GM21825 (cell line): ENCODE data around the gene CYTH3.
"Not testable (repeated sequence)": the region's sequence is repeated elsewhere in the genome, so short reads cannot be mapped to it uniquely, and the experiment has no call there.

ENCODE experiments used
- ATAC-seq: cut with Tn5 transposase; IDR thresholded peaks from one replicate; pipeline ENCODE4 v1.9.1; 2021; ENCODE audit warnings: mild to moderate bottlenecking, moderate library complexity; ENCODE audit not compliant: unreplicated experiment

CYTH3 gene

GRCh38 chr7:6283391-6284054 is 11.1 kb upstream of the CYTH3 start:
- ATAC-seq, result not testable (repeated sequence)

DNA sequence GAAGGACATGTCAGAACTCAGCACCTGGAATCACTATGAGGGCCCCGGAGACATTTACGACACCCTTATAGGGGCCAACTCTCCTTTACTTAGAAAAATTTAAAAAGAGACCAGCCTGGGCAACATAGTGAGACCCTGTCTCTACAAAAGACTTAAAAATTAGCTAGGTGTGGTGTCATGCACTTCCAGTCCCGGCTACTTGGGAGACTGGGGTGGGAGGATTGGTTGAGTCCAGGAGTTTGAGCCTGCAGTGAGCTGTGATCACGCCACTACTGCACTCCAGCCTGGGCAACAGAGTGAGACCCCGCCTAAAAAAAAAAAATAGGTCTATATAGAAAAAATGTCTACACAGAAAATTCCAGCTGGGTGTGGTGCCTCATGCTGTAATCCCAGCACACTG is 7.5 kb upstream of the CYTH3 start:
- no peak for ATAC-seq

DNA sequence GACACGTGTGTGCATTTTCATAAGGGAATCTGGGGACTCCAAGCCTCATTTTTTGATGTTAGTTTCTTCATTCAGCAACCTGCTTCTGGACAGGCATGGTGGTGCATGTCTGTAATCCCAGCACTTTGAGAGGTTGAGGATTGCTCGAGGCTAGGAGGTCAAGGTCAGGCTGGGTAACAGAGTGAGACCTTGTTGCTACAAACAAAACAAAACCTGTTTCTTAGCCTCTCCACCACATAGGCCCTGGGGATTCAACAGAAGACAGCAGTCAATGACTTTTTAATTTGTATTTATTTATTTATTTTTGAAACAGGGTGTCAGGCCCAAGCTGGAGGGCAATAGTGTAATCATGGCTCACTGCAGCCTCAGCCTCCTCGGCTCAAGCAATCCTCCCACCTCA is 6.9 kb upstream of the CYTH3 start:
- no peak for ATAC-seq

- no peak for ATAC-seq
Observed at GRCh38 chr7:6278749-6279310, 6.4 kb upstream of the CYTH3 start.

DNA sequence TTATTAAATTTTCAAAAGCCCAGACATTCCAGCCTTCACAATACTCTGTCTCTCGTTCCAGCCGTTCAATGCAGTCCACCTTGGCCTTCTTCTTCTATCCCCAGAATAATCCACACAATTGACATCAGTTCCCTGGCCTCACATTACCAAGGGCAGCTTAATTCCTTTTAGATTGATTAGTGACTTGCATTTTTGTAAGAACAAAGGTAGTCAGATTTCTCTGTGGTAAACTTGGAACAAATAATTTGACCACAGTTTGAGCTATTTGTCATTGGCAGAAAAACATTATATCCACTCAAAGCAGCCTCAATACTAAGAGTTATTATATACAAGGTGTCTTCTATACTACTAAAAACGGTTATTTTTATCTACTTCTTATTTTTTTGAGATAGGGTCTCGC is 5.1 kb upstream of the CYTH3 start:
- no peak for ATAC-seq

DNA sequence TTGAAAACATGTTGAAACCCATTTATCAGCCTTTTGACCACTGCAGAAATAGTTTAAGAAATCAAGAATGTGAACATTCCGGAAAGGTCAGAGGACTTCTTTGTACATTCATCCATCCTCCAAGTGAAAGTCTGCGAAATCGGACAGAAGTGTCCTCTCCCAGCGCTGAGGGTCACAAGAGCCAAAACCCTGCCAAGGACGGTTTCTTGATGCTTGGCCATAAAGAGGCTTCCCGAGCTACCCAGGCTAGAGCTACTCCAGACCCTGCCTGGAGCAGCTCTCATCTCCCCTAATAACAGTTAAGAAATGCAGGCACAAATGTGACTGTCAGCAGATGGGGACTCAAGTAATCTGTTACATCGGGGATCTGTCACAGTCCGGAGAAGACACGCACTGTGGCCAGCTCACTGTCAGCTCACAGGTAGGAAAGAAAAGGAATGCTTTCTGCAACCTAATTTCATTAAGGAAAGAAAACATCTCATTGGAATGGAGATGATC is 4.5 kb upstream of the CYTH3 start:
- no peak for ATAC-seq

DNA sequence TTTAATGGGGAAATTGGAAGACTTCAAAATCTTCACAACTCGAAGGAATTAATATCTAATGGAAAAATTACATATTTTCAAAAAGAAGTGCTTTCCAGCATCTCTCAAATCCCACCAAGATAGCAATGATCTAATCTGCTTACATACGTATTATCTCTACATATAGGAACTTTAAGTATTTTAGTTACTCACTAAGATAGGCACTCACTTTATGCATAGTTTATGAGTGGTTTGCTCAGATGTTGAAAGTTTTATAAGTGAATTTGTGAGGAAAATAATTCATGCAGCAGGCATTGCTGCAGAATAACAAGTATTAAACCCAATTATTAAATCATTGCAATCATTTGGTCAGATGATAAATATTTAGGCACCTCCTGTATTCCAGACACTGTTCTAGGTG is 2.3 kb upstream of the CYTH3 start:
- no peak for ATAC-seq

- no peak for ATAC-seq
Observed at GRCh38 chr7:6273917-6274630, 1.6 kb upstream of the CYTH3 start.

DNA sequence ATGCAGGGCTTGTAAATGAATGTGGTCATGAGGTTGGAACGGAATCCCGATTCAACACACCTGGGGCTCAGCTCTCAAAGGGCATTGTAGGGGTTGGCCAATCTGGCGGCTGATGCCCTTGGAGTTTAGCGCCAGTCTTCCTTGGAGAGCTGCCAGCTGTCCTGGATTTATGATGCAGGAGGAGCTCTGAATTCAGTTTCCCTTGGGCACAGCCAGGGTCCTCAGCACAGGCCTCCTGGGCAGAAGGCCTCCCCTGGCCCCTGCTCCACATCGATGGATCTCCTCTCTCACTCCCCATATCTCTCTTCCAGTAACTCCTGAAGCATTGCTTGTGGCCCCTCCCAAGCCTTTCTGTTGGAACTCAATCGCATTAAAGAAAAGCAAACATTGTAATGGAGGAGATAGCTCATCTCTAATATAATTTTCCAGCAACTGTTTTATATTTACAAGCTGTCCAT is 985 bp upstream of the CYTH3 start:
- no peak for ATAC-seq

- no peak for ATAC-seq
Observed at GRCh38 chr7:6271694-6272440, 557 bp downstream of the CYTH3 start.

GRCh38 chr7:6271060-6271658 is 1.3 kb downstream of the CYTH3 start:
- no peak for ATAC-seq

DNA sequence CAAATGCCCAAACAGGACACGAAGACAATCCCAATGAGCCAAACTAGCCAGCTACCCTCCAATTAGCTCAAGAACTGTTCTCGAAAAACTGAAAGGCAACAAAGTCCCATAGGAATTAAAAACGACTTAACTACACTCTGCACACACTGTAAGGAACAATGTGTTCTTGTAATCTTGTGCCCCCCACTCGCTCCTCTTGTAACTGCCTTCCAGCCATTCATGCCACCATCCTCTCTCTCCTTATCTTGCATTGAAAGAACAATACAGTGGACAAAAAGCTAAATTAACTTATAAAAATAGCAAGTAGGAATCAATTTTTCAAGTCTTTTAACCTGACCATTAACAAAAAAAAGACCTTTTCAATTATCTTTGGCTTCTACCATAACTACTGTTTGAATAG is 2.9 kb downstream of the CYTH3 start:
- no peak for ATAC-seq

DNA sequence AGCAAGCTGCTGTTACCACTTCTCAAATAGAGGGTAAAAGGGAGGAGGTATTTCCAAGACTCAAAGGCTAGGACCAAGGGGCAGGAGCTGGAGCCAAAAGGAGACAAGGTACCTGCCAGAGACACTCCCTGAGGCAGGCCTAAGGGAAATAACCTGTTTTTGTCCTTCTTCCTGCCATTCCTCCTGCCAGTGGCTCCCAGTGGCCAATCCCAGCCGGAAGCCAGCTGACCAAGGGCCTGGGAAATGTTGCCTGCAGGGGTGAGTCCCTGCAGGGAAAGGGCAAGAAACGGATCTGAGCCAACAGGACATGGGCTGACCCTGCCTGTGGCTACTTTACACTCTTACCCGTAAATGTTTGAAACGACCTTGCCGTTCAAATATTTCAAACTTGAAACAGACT is 3.5 kb downstream of the CYTH3 start:
- no peak for ATAC-seq

DNA sequence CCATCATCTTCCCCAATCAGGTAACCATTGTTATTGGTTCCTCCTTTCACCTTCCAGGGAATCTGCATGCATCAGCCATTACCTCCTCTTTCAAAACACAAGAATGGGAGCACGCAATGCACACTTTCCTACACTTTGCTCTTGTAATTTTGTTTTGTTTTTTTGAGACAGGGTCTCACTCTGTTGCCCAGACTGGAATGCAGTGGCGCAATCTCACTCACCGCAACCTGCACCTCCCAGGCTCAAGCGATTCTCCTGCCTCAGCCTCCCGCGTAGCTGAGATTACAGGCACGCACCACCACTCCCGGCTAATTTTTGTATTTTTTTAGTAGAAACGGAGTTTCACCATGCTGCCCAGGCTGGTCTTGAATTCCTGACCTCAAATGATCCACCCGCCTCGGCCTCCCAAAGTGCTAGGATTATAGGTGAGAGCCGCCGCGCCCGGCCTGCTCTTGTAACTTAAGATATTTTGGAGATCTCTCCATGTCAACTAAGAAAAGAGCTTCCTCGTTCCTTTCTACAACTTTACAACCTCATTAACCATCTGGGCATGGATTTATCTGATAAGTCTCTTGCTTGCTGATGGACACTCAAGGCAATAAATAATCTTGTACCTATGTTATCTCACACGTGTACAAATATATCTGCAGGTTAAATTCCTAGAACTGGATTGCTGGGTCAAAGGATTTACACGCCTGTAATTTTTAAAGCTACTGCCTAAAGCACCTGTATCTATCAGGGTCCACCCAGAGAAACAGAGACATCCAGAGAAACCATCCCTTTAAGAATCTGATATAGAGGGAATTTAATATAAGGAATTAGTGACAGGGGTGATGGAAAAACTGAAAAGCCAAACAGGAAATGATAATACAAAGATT is 4.2 kb downstream of the CYTH3 start:
- ATAC-seq, result no peak

- no peak for ATAC-seq
Observed at GRCh38 chr7:6266699-6267098, 5.7 kb downstream of the CYTH3 start.

GRCh38 chr7:6262221-6262620 is 10.2 kb downstream of the CYTH3 start:
- no peak for ATAC-seq

DNA sequence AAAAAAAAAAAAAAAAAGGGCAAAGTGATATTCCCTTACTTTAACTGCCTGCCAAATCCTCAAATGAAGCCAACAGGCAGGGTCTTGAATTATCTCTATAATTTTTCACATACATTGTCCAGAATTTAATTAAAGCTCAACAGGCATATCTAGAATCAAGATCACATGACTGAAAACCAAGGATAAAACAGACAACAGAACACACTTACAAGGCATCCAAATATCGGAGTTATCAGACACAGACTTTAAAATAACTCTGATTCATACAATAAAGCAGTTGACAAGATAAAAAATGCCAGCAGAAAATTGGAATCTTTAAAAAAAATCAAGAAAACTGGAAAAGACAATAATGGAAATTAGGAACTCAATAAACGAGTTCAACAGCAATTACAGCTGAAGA is 10.7 kb downstream of the CYTH3 start:
- ATAC-seq, result no peak

- no peak for ATAC-seq
Observed at GRCh38 chr7:6260291-6261187, 11.9 kb downstream of the CYTH3 start.

- ATAC-seq, result no peak
Observed at GRCh38 chr7:6259257-6259656, 13.2 kb downstream of the CYTH3 start.
